Right kidney (tissue), 1 donor: ENCODE results near the gene MRPS25.
"Not testable (repeated sequence)": the region's sequence is repeated elsewhere in the genome, so short reads cannot be mapped to it uniquely, and the experiment has no call there.

ENCODE experiments used
- DNase-seq: peaks from one replicate; pipeline ENCODE4 v3.0.0-alpha.2; 2016

MRPS25 gene

DNA sequence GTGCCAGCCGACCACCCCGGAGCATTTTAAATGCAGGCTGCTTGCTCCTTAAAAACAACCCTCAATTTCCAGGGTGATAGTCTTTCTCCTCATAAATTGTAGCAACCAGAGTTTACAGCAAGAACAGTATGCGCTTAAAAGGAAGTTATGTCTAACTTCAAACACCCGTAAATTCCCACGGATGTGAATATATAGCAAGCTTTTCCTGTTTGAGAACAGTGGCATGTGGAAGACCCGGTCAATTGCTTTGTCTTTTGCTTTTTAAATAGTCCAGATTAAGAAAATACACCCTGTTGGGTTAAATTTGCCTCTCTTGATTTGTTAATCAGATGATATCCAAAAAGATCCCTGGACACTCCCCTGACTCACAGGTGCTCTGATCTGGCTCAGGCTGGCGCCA is 20.8 kb downstream of the MRPS25 start:
- no peak for DNase-seq

DNA sequence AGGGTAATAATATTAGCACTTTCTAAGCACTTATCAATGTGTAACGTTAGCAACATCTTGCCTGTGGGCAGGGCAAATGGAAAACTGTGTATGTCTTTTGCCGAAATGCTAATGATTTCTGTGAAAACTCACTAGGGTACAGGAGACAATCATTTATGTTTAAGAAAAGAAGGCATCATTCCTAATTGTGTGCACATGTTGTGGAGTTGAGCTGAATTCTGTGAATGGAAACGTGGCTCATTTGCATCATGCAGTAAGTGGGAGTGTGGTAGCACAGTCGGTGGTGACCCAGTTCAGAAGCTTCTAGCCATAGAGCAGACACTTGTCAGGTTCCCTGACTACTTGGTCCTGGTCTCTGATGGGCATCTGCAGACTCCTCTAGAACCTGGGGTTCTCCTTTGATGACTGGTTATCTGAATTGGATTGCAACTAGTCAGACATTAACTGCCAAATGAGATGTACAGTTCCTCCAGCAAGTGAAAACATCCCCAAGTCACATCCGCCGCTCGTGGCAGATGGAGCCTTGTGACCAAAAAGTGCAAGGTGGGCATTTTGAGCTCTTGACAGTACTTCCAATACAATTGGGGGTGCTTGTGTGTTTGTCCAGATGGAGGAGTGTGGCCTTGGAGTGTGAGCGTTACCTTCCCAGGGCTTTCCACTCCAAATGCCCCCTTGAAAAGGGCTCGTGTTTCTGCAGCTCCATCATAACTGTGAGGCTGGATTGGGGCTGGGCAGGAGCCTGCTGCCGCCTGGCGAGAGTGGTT is 21.5 kb downstream of the MRPS25 start:
- DNase-seq, result no peak

DNA sequence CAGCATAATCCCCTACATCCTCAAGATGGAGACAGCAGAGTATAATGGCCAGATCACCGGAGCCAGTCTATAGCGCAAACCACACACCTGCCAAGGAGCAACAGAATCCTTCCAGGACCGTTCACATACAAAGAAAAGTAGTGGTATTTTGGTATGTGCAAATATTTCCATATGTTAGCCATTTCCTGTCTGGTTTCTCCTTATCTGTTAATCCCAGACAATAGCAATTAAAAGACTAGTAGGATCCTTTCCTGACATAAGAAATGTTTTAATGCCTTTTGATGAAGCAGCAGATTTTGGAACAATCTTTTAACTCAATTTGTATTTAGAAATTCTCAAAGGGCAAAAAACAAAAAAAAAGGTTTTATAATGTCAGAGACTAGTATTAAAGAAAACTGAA is 22.2 kb downstream of the MRPS25 start:
- DNase-seq, result no peak

DNA sequence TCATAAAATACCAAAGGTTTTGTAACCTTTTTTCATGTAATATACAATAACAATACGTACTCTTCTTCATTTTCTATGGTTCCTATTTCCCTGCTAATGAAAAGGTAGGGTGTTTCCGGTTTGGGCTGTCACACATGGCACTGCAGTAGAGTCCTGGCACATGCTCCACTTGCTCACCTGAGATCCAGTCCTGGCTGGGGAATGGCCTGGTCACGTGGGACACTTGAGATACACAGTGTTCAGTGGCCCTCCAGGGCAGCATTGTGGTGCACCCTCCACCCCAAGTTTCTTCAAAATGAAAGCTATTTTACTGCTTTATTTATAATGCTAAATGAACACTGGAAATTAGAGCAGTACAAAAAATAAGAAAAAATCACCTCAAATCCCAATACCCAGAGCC is 23.2 kb downstream of the MRPS25 start:
- DNase-seq, result no peak

DNA sequence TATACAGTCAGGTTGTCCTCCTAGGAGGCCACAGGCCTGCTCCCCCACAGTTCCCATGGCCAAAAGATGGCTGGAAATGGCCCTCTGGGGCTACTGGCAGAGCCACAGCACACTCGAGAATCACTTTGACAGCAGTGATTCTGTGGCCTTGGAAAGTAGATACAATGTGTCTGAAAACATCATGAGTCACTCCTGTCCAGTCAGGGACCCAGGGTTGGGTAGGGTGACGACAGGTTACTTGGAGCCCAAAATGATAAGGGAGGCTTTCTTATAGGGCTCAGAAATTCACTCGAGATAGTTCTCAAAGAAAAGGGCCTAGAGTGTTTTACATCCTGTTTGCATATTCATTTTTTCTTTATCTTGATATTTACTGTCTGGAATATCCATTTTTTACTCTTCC is 24.3 kb downstream of the MRPS25 start:
- DNase-seq, result no peak

DNA sequence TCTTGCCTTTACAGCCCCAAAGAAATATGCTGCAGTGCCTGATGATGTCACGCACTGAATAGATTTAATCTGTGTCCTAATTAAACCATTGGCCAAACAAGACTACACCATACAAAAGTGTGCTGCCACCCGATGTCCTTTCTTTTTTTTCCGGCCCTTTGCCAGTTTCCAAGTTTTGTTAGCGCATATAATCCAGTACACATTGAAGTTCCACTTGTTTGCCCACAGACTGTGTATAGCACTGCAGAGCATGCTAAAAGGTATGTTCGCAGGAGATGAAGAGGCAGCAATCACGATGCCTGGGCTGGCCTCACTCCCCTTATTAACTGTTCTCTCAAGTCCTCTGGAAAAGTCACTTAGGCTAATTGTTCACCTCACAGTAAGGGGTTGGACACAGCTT is 26.8 kb downstream of the MRPS25 start:
- no peak for DNase-seq

DNA sequence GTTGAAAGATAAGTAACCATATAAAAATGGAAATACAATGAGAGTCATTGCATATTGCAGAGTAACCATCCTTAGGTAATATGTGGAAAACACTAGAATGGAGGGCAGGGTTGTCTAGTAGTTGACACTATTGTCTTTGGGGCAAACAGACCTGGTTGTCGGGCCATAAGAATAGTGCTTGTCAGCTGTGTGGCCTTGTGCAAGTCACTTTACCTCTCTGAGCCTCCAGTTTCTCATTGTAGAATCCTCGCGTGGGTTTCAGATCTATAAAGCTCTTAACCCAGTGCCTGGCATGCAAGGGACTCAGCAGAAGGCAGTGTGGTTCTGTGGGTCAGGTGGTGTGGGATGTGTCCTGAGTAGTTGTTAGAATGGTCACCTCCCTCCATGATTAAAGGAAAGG is 32.0 kb downstream of the MRPS25 start:
- DNase-seq, result no peak

DNA sequence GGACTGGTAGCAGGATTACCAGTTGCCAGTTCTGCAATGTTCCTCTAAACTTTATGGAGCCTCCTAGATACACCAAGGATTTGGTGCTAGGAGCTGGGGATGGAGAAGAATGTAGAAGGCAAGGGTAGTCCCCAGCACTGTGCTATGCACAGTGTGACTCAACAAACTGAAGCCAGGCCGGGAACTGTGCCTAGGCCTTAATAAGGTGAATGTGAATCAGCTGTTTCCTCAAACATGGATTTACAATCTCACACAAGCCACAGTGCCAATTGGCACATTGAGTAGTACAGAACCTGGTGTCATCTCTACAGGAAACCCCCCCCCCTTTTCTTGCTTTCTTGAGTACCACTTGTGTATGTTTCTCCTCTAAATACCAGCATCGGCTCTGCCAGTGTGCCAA is 32.5 kb downstream of the MRPS25 start:
- no peak for DNase-seq

DNA sequence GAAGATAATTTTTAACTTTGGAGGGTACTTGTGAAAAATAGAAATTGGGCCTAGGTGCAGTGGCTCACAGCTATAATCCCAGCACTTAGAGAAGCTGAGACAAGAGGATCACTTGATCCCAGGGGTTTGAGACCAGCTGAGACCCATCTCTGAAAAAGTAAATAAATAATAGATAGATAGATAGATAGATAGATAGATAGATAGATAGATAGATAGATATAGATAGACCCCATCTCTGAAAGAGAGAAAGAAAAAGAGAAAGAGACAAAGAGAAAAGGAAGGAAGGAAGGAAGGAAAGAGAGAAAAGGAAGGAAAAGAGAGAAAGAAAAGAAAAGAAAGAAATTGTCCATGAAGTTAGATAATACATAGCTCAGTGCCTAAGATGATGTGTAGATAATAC is 35.5 kb downstream of the MRPS25 start:
- DNase-seq, result no peak

DNA sequence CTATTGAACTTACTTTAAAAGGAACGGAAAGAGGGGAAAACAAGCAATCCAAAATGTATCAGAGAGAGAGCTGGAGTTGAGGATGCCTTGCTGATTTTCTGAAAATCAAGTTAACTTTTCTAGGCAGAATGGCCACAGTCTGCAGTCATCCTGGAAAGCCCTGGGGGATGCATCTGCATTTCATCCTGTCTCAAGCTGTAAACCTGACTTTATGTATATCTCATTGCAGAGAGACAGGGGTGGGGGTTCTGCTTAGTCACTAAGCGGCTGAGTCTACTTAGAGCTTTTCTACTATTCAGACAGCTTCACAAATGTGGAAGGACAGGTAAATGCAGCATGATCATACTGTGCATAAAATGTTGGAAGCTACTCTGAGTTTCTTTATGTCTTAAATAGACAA is 41.4 kb downstream of the MRPS25 start:
- no peak for DNase-seq

DNA sequence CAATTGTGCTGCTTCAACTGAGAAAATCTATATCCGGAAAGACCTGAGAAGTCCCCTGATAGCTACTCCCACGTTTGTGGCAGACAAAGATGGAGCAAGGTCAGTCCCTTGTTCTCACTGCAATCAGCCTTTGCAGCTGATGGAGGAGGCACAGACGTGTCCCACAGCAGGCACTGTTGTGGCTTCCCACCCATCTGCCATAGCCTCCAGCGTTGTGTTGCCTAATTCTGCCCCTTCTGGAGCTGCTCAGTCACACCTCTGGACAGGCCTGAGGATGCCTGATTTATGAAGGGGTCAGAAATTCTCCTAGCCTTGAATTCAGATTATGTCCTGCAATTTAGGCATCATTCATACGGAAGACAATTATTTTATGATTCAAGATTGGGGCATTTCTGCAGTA is 41.9 kb downstream of the MRPS25 start:
- DNase-seq, result no peak

DNA sequence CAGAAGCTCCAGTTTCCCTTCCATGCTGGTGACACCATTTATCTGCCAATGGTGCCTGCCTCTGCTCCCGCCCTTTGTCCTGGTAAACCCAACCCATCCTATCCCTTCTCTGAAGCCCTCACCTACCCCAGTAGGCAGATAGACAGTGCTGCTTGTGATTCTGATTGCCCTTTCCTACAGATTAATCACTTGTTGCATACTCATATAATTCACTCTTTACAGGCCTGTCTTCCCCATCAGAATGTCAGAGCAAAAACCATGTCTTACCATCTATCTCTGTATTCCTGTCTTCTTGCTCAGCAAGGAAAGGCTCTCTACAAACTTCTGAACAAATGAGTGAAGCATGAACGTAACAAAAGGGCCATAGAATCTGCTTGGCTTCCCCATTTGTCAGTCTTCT is 47.9 kb downstream of the MRPS25 start:
- DNase-seq, result no peak

DNA sequence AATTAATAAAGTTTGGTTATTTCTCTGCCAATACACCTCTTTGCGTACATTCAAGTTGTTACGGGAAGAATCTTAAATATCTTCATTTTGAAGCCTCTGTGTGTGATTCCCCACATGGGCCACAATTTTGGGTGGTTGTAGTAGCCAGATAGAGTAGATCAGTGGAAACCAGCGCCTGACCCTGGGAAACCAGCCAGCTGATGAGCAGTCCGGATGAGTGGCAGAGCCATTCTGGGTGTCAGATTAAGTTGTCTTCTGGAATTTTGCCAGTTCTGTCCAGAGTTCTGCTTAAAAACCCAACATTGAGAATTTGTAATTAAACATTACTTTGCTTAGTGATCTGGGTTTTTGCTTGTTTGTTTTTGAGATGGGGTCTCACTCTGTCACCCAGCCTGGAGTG is 49.7 kb downstream of the MRPS25 start:
- DNase-seq, result no peak

DNA sequence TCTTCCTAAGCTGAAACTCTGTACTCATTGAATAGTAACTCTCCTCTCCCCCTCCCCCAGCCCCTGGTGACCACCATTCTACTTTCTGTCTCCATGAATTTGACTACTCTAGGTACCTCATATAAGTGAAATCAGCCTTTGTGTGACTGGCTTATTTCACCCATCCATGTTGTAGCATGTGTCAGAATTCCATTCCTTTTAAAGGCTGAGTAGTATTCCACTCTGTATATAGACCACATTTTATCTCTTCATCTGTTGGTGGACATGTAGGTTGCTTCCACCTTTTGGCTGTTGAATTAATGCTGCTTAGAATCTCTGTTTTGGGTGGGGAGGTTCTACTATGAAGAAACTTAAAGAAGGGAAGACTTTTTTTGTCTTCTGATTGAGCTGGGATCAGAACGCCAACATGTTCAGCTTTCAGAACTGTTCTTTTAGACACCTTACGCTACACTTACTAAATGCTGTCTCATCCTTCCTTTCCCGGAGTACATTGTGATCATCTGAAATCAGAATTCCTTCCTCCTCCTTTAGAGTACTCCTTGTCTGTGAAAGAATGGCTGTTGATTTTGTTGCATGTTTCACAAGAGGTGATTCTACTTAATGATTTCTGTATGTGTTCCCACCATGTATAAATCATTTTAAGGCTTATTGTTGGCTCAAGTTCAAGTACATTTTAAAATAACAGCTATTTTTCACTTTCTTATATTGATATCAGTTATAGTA is 50.3 kb downstream of the MRPS25 start:
- no peak for DNase-seq

DNA sequence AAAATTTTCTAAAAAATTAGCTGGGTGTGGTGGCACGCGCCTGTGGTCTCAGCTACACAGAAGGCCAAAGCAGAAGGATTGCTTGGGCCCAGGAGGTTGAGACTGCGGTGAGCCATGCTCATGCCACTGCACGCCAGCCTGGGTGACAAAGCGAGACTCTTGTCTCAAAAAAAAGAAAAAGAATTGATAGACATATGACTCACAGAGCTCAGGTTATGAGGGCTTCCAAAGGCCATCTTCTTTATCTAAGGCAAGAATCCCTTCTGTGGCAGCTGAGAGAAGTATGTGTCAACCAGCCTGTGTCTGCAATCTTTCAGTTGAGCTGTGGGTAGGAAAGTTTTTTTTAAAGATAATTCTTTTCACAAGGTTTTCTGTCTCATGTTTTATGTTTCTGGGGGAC is 53.9 kb downstream of the MRPS25 start:
- DNase-seq, result no peak

DNA sequence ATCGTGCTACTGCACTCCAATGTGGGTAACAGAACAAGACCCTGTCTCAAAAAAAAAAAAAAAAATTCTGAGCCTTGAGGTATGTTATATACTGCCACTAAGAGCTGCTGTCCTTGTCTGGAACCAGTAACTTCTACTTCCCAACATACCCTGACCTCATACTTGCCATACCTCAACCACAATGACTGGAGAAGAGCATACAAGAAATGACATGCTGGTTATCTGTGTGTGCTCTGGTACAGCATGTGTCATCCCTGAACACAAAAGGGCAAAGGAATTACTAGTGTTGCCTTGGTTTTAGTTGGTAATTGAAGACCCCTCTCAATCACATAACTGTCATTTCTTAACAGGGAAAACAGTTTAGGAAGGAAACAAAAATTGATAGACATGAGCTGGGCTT is 54.5 kb downstream of the MRPS25 start:
- no peak for DNase-seq

DNA sequence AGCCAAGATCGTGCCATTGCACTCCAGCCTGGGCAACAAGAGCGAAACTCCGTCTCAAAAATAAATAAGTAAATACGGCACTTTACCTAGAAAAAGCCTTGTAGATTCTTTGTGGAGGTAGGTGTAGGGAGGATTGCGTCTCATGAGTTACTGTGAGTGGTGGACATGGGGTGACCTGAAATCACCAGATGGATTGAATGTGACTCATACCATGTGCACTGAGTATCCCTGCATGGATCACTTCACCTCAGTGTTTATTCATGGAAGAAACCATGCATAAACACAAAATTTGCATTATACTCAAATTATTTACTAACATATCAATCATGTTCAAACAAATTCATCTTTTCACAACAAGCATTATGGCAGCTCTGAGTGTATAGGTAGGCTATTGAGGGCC is 55.9 kb downstream of the MRPS25 start:
- DNase-seq, result no peak

DNA sequence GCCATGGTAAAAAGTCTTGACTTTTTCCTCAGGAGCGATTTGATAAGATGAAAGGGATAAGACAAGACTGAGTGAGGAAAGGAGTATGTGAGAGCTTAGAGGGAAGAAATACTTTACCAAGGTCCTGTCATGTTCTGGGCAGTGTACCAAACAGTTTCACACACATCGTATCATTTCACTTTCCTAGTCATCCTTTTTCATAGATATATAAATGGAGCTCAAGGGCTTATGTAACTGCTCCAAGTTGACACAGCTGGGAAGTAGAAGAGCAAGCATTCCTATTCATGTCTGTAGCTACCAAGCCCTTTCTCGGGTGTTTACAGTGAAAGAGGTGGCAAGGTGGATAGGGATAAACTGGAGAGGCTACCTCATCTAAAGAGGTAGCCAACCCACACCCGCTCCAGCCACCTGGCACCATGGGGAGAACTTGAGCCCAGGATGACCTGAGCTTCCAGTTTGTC is 57.4 kb downstream of the MRPS25 start:
- DNase-seq, result no peak

DNA sequence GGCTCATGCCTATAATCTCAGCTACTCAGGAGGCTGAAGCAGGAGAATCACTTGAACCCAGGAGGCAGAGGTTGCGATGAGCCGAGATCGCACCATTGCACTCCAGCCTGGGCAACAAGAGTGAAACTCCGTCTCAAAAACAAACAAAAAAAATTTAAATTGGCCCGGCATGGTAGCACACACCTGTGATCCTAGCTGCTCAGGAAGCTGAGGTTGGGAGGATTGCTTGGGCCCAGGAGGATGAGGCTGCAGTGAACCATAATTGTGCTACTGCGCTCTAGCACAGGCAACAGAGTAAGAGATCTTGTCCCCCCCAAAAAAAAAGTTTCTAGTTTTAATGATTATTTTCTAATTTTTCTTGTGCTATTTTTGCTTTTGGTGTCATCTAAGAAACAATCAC is 65.9 kb downstream of the MRPS25 start:
- not testable (repeated sequence) for DNase-seq
